ENCODE measurements around the gene CHID1.

The CHID1 gene

GRCh38 chr11:911031-911889 is 650 bp upstream of the CHID1 start:
- Histone ChIP-seq H3K9me2 (replicated peaks; ENCODE audit: control insufficient read depth, low read length) (no peaks in the 10 kb centered on the region), H4K20me1 (ENCODE audit: control insufficient read depth, insufficient read depth, low read depth, low read length) (0 out of 2 replicates have a peak, but pooled peaks cover 3% of the 10 kb centered on the region), H3K36me3 (ENCODE audit: control insufficient read depth, low read length) (peaks cover 26% of the 10 kb centered on the region), H3K79me2 (ENCODE audit: control insufficient read depth, low read length) (peaks cover 42% of the 10 kb centered on the region), H3K9me3 (ENCODE audit: control insufficient read depth, insufficient read depth, low read length) (no peaks in the 10 kb centered on the region), H3K4me3 (ENCODE audit: low read length) (peak overlapping the region; percentile 98), H3K27ac (ENCODE audit: low read depth, low read length) (peak overlapping the region; percentile 51), H3F3A (ENCODE audit: control insufficient read depth, insufficient read depth) (no peaks in the 10 kb centered on the region), H3K4me2 (ENCODE audit: low read length) (peak overlapping the region; percentile 98), H3K27me3 (ENCODE audit: control insufficient read depth, low read length) (no peaks in the 10 kb centered on the region), H3K4me1 (ENCODE audit: control insufficient read depth, low read length) (peaks cover 24% of the 10 kb centered on the region)
- TF ChIP-seq EZH2phosphoT487 (IDR thresholded peaks at IDR 0.05; ENCODE audit: borderline replicate concordance, low read length): no peak
- TF ChIP-seq CTCF (IDR thresholded peaks at IDR 0.05; ENCODE audit: low read depth, low read length, poor library complexity, severe bottlenecking): no peak

- Histone ChIP-seq H4K20me1 (ENCODE audit: control insufficient read depth, insufficient read depth, low read depth, low read length) (0 out of 2 replicates have a peak, but pooled peaks cover 3% of the 10 kb centered on the region), H3K4me2 (ENCODE audit: low read length) (peak overlapping the region; percentile 89)
These were observed 494 bp downstream of the CHID1 start for GRCh38 chr11:910044-910588.

GRCh38 chr11:909406-909805 is 1.2 kb downstream of the CHID1 start:
- Histone ChIP-seq H3K4me3 (ENCODE audit: low read length) (peak overlapping the region; percentile 98), H3K4me1 (ENCODE audit: control insufficient read depth, low read length) (peaks cover 24% of the 10 kb centered on the region), H3K4me2 (ENCODE audit: low read length) (peak overlapping the region; percentile 89), H3K79me2 (ENCODE audit: control insufficient read depth, low read length) (peaks cover 54% of the 10 kb centered on the region), H3K9me3 (ENCODE audit: control insufficient read depth, insufficient read depth, low read length) (no peaks in the 10 kb centered on the region), H4K20me1 (ENCODE audit: control insufficient read depth, insufficient read depth, low read depth, low read length) (peaks cover 7% of the 10 kb centered on the region; the same call in 1 of the 2 replicates), H3K27me3 (ENCODE audit: control insufficient read depth, low read length) (no peaks in the 10 kb centered on the region), H3F3A (ENCODE audit: control insufficient read depth, insufficient read depth) (no peaks in the 10 kb centered on the region), H3K36me3 (ENCODE audit: control insufficient read depth, low read length) (peaks cover 34% of the 10 kb centered on the region), H3K27ac (ENCODE audit: low read depth, low read length) (no peak overlapping the region), H3K9me2 (replicated peaks; ENCODE audit: control insufficient read depth, low read length) (no peaks in the 10 kb centered on the region)
- TF ChIP-seq CTCF (IDR thresholded peaks at IDR 0.05; ENCODE audit: low read depth, low read length, poor library complexity, severe bottlenecking) (no peak), EZH2phosphoT487 (IDR thresholded peaks at IDR 0.05; ENCODE audit: borderline replicate concordance, low read length) (no peak)

More at GRCh38 chr11:910044-910588, 494 bp downstream of the CHID1 start:
- Histone ChIP-seq H3K4me3 (ENCODE audit: low read length) (peak overlapping the region; percentile 98), H3K9me2 (replicated peaks; ENCODE audit: control insufficient read depth, low read length) (no peaks in the 10 kb centered on the region), H3K27me3 (ENCODE audit: control insufficient read depth, low read length) (no peaks in the 10 kb centered on the region), H3K27ac (ENCODE audit: low read depth, low read length) (peak overlapping the region; percentile 29), H3F3A (ENCODE audit: control insufficient read depth, insufficient read depth) (no peaks in the 10 kb centered on the region), H3K36me3 (ENCODE audit: control insufficient read depth, low read length) (peaks cover 27% of the 10 kb centered on the region), H3K4me1 (ENCODE audit: control insufficient read depth, low read length) (peaks cover 24% of the 10 kb centered on the region), H3K79me2 (ENCODE audit: control insufficient read depth, low read length) (peaks cover 47% of the 10 kb centered on the region), H3K9me3 (ENCODE audit: control insufficient read depth, insufficient read depth, low read length) (no peaks in the 10 kb centered on the region)
- no peak for TF ChIP-seq EZH2phosphoT487 (IDR thresholded peaks at IDR 0.05; ENCODE audit: borderline replicate concordance, low read length)
- TF ChIP-seq CTCF (IDR thresholded peaks at IDR 0.05; ENCODE audit: low read depth, low read length, poor library complexity, severe bottlenecking): no peak
